Raji (cell line): ENCODE measurements around the gene CYP4F8.

ENCODE experiments used
- POLR2A ChIP-seq: IDR thresholded peaks from 2 replicates; pipeline ENCODE4 v1.6.1; 2011; ENCODE audit warnings: low read depth, low read length, control low read depth; ENCODE audit not compliant: insufficient read depth

CYP4F8 gene

GRCh38 chr19:15612342-15612741 lies 2.7 kb upstream of the CYP4F8 start:
- TF ChIP-seq POLR2A: no peak

DNA sequence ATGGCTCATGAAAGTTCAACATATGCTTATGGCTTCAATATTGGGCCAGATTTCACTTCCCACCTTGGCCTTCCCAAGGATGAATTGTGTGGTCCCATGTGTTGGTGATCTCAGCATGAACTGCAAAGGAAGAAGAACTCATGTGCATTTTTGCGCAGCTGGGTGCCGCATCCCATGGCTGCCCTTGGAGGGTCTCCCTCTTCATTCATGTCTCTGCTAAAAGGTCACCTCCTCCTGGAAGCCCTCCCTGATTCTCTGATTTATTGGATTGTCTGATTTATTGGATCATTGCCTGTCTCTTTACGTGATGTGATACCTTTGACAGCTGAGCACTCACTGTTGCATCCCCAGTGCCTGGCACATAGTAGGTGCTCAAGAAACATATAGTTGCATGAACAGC lies 1.7 kb upstream of the CYP4F8 start:
- TF ChIP-seq POLR2A: no peak

- no peak for TF ChIP-seq POLR2A
Measured at GRCh38 chr19:15615526-15615925, 508 bp downstream of the CYP4F8 start.

DNA sequence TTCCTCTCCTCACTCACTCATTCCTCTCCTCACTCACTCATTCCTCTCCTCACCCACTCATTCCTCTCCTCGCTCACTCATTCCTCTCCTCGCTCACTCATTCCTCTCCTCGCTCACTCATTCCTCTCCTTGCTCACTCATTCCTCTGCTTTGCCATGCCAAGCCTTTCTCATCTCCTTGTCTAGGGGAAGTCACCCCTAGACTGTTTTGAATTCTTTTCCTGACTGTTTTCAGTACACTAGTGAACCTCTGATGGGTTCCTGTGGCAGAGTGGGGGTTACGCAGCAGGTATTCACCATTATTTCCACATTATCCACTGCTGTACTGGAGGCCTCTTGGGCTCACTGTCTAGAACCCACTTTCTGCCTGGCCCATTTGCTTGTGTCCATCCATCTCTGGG lies 1.2 kb downstream of the CYP4F8 start:
- no peak for TF ChIP-seq POLR2A

GRCh38 chr19:15616627-15617270 lies 1.7 kb downstream of the CYP4F8 start:
- no peak for TF ChIP-seq POLR2A

DNA sequence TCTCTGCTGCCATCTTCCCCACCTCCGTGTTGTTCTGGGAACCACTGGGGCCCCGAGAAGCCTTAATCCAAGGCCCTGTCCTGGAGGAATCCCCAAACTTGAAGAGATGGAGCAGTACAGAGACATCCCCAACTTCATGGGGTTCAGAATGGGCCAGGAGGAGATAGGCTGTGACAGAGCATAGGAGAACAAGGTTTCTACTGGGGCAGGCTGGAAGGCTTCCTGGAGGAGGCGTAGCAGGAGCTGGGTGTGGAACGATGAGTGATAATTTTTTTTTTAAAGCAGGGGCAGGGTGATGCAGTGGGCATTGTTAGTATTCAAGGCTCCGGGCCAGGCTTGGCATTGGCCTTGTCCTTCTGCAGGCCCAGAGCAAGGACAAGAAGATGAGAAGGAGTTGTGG lies 3.3 kb downstream of the CYP4F8 start:
- no peak for TF ChIP-seq POLR2A

DNA sequence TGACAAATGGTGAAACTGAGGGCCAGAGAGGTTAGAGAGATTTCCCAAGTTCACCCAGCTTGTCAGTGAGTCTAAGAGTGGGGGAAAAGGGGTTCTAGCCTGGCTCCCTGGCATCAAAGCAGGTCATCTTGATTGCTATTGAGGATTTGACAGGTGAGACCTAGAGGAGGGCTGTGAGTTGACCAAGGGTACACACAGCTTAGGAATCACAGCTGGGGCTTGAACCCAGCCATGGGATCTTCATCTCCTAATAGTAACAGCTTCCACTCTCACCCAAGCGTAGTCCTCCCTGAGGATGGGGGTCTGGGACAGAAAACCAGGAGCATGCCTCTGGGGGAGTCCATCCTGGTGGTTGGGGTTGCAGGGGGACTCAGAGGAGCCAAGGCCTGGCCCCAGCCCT lies 6.8 kb downstream of the CYP4F8 start:
- no peak for TF ChIP-seq POLR2A

DNA sequence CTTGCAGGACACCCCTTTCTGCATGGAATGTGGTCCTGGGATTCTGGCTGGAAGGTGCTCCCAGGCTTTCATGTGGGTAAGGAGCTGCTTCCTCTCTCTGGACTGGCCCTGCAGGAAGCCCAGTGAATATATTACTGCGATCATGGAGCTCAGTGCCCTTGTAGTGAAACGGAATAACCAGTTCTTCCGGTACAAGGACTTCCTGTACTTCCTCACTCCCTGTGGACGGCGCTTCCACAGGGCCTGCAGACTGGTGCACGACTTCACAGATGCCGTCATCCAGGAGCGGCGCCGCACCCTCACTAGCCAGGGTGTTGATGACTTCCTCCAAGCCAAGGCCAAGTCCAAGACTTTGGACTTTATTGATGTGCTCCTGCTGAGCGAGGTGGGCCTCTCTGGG lies 8.0 kb downstream of the CYP4F8 start:
- no peak for TF ChIP-seq POLR2A

DNA sequence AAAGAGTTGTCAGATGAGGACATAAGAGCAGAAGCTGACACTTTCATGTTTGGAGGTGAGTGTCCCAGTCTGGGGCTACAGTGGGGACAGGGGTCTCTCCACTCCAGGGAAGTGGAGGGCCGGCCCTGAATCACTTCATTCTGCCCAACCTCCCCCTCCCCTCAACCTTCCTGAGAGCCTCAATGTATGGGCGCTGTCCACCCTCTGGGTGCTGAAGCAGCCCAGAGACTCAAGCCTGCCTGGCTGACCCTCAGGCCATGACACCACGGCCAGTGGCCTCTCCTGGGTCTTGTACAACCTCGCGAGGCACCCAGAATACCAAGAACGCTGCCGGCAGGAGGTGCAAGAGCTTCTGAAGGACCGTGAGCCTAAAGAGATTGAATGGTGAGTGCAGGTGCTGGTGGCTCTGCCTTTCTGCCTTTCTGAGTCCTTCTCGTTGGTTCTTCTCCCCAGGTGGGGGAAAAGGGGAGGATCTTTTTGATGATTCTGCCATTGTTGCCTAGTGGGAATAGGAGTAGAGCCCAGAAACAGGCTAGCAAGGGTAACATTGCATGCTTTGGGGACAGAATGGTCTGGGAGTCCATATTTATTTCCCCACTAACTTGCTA lies 8.8 kb downstream of the CYP4F8 start:
- no peak for TF ChIP-seq POLR2A

DNA sequence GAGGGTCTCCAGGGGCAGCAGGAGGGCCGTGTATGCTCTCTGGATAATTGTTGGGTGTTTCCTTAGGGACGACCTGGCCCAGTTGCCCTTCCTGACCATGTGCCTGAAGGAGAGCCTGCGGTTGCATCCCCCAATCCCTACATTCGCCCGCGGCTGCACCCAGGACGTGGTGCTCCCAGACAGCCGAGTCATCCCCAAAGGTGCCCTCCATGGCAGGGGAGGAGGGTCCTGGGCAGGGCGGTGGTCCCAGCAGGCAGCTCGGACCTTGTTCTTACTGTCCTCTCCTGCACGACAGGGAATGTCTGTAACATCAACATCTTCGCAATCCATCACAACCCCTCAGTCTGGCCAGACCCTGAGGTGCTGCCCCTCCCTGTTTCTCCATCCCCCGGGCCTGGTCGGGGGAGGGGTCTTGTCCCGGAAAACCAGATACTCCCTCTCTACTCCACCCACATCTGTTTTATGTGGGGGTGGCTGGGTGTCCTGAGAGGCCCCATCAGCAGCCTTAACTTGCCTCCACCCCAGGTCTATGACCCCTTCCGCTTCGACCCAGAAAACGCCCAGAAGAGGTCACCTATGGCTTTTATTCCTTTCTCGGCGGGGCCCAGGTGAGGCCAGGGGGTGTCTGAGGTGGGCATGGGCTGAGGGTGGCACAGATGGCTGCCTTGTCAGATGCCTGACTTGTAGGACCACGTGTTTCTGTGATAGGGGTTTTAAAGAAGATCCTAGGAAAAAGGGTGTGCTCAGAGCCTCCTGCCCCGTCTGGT lies 13.4 kb downstream of the CYP4F8 start:
- no peak for TF ChIP-seq POLR2A

DNA sequence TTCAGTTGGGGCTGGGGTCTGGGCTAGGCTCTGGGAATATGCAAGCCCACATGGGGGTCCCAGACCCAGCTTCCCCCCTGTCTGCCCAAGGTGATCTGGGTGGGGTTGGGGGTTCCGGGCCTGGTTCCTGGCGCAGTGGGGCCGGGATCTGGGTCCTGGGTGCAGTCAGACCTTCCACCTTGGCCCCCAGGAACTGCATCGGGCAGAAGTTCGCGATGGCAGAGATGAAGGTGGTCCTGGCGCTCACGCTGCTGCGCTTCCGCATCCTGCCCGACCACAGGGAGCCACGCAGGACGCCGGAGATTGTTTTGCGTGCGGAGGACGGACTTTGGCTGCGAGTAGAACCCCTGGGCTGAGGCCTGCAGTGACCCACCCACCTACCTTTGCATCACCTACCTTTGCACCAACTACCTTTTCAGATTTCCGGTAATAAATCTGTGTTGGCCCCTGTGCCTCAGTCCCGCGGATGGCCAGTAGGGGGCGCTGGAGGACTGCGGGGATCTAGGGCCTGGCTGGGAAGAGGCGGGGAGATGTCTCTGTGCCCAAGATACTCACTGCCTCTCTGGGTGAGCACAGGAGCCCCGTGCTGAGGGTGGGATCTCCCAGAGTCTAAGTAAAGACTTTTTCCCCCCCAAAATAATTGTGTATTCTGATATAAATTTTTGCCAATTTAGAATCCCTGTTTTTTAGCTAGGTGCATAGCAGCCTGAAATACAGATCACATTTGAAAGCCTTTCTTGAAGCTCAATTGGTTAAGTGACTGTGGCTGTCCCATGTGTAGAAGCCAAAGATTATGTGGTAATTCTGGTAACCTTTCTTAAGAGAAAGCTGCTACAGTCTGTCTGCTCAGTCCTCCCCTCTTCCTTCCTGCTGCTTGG lies 14.2 kb downstream of the CYP4F8 start:
- no peak for TF ChIP-seq POLR2A

DNA sequence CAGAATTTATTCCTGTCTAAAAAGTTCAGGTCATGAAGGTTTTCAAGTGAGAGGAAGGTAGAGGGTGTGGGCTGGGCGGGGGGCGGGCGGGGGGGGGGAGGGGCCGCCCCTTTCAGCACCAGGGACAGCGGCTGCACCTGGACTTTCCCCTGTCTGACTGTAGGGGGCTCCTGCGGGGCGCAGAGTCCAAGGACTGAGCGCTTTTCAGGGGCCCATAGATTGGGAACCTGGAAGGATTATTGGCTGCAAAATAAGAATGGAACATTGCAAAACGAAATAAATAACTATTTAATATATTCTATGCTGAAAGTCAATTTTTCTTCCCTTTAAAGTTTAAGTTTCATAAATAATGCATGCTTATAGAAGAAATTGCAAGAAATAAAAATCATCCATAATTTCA lies 16.8 kb downstream of the CYP4F8 start:
- no peak for TF ChIP-seq POLR2A

DNA sequence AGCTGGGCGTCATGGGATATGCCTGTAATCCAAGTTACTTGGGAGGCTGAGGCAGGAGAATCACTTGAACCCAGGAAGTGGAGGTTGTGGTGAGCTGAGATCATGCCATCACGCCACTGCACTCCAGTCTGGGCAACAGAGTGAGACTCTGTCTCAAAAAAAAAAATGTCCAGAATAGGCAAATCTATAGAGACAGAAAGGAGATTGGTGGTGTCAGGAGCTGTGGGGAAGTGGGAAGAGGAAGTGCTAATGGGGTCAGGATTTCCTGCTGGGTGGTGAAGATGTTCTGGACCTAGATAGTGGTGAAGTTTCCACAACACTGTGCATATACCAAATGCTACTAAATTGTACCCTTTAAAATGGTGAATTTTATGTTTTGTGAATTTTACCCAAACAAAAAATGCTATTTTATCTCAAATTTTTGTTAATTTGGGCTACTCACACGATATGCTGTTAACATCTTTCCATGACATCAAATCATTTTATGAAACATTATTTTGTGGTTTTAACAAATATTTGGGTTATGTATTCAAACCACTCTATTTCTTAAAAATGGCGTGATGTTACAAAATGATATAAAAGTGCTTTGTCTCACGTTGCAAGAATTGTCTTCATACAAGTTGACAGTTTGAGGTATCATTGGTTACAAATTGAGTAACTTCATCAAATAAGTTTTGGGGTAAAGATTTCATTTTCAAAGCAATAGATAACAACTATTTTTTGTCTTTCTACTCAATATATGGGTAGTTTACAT lies 18.2 kb downstream of the CYP4F8 start:
- TF ChIP-seq POLR2A: no peak

DNA sequence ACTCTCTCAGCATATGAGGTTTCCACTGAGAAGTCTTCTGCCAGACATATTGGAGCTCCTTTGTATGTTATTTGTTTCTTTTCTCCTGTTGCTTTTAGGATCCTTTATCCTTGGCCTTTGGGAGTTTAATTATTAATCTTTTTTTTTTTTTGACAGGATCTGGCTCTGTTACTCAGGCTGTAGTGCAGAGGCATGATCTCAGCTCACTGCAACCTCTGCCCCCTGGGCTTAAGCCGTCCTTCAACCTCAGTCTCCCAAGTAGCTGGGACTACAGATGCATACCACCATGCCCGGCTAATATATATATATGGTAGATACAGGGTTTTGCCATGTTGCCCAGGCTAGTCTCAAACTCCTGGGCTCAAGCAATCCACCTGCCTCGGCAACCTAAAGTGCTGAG lies 19.1 kb downstream of the CYP4F8 start:
- no peak for TF ChIP-seq POLR2A

- no peak for TF ChIP-seq POLR2A
Measured at GRCh38 chr19:15635016-15635805, 20.2 kb downstream of the CYP4F8 start.

DNA sequence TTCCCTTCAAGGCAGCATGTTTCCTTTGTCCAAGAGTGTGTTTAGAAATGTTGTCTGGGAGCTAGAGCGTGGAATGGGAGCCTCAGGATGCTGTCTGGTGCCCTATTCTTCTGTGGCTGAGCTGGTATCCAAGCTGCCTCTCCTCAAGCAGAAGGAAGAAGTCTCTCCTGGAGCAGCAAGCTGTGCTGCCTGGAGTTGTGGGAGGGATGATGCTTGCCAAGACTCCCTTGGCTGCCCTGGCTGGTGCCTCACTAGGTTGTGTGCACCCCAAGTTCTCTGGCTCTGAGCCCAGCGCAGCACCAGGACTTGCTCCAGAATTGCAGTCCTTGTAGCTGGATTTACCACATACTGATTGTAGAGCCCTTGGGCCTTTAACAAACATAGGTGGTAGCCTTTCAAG lies 21.0 kb downstream of the CYP4F8 start:
- TF ChIP-seq POLR2A: no peak
